NCI-H1694 (cell line): ENCODE measurements around the gene SOS2.
"Not testable (repeated sequence)": the region's sequence is repeated elsewhere in the genome, so short reads cannot be mapped to it uniquely, and the experiment has no call there.

Experiments used
- DNase-seq: peaks from one replicate; lab custom pipeline; 2025; lab: John Stamatoyannopoulos, UW

Gene SOS2

DNA sequence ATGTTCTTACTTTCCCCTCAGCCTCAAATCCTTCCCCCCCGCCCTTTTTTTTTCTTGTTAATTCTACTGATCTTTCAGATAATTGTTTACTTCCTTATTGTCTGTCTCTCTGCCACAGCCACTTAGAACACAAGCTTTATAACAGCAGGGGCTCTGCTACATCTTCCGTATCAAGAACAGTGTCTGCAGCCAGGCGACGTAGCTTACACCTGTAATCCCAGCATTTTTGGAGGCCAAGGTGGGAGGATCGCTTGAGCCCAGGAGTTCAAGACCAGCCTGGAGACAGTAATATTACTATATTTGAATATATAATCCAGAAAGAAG, 5.4 kb downstream of the SOS2 start:
- no peak for DNase-seq

DNA sequence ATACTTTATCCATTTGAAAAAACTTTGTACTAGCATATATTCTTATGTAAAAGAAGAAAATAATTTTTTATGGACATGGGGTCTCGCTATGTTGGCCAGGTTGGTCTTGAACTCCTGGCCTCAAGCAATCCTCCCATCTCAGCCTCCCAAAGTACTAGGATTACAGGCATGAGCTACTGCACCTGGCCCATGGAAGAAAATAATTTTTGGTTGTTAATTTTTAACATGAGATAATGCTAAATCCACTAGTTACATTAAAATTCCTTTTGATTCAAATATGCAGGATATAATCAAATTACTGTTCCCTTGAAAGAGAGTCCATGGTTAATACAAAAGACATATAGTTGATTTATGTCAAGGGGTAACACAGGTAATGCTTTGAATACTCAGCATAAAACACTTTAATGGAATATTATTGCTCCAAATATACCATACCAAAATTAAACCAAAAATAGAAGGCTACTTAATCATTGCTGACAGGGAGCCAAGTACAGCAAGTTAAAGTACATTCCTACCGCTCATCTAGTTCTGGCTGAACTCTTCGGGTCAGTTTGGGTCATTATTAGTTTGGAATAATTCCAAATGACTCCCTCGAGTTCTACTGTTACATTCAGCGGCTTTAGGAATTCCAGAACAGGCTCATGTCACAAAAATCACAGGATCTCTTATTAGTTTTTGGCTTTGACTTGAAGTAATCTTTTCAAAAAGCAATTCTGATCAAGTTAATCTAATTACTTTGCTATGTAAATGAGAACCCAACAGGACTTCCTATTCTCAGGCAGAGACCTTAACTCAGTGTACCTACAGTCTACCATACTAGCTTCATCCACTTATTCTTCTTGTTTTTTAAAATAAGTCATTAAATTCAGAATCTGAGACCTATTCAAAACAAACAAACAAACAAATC, 6.1 kb downstream of the SOS2 start:
- DNase-seq = no peak

DNA sequence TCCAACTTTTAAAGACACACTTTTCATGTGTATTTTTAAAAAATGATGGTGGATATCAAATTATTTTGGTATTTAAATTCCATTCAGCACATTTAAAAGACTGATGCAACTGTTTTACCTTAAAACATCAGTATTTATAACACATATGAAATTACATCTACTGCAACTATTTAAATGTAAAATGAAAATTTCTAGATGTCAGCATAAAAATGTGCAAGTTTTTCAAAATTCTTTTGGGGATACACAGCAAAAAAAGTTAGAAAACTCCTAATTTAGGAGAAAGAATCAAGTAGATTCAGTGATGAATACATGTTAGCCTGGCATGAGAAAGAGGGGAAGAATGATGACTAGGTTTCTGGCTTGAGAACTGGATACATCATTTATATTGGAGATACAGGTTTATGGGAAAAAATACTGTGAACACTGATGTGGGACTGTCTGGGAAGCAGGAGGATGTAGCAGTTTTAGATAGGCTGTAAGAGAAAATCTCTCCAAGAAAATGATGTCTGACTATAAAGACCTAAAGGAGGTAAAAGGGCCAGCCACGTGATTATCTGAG, 9.2 kb downstream of the SOS2 start:
- DNase-seq = no peak

DNA sequence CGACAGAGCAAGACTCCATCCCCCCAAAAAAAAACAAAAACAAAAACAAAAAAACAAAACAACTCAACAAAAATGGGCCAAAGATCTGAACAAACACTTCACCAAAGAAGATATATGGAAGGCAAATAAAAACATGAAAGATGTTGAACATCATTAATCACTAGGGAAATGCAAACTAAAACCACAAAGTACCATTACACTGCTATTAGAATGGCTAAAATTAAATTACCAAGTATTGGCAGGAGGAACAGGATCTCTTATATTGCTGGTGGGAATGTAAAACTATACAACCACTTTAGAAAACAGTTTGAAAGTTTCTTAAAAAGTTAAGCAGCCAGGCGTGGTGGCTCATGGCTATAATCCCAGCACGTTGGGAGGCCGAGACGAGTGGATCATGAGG, 12.9 kb downstream of the SOS2 start:
- no peak for DNase-seq

- DNase-seq = no peak
Measured at GRCh38 chr14:50215416-50215815, 16.0 kb downstream of the SOS2 start.

DNA sequence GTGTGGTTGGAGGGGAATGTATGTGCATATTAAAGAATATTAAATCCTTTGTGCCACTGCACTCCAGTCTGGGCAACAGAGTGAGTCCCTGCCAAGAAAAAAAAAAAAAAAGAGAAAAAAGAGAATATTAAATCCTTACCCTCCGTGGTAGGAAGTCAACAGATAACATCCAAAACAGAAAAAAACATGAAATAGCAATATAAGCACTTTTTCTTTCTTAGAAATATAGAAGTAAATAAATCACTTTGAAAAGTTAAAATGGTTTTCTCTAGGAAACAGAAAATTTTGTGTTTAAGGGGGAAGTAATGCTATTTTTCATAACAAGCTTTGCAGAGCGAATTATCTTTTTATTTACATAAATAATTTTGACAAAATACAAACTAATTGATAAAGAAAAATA, 17.6 kb downstream of the SOS2 start:
- no peak for DNase-seq

GRCh38 chr14:50212726-50213125, 18.7 kb downstream of the SOS2 start:
- DNase-seq = no peak

DNA sequence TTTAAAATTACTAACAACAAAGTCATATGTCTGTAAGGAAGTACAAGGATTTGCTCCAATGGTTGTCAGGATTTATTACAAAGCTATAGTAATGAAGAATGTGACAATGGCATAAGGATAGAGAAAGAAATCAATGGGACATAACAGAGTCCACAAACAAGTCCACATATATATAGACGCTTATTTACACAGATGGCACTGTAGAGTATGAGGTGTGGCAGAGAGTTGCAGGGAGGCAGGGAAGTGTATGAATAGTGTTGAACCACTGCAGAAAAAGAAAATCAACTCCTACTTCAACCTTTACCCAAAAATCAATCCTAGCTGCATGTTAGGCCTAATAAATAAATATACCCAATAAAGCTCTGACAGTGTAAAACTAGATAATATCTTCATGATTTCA, 21.3 kb downstream of the SOS2 start:
- DNase-seq = no peak

DNA sequence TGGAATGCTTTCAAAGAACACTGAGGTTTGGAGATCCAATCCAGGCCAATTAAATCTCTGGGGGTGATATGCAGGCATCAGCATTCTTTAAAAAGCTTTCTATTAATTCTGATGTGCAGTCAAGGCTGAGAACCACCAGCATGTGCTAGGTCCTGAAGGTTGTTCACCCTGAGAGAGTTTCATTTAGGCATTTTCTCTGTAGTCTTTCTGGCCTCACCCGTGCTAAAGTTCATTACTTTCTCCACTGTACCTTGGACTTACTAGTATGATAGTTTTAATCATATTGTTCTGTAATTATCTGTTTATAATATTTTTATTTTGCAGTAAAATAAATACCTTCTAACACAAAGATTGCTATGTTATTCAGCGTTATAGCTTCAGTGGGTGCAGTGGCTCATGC, 32.9 kb downstream of the SOS2 start:
- DNase-seq = no peak

GRCh38 chr14:50191499-50191898, 39.9 kb downstream of the SOS2 start:
- no peak for DNase-seq

DNA sequence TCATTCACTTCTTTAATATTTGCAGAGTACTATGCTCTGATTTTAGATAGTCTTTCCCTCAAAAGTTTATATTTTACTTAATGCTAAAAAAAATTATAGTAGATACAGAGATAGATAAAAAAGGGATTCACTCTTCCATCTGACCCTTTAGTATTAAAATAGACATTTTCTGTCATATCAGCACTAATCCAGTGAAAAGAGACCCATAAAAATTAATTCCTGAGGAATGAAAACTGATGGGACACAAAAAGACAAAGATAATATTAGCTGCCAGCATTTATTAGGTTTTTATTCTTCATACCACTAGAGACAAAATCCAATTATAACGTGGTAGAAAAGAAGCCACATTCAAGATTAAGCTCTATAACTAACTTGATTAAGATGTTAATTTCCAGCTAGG, 45.3 kb downstream of the SOS2 start:
- no peak for DNase-seq

- no peak for DNase-seq
Measured at GRCh38 chr14:50173891-50174290, 57.5 kb downstream of the SOS2 start.

GRCh38 chr14:50171895-50172294, 59.5 kb downstream of the SOS2 start:
- DNase-seq = no peak

DNA sequence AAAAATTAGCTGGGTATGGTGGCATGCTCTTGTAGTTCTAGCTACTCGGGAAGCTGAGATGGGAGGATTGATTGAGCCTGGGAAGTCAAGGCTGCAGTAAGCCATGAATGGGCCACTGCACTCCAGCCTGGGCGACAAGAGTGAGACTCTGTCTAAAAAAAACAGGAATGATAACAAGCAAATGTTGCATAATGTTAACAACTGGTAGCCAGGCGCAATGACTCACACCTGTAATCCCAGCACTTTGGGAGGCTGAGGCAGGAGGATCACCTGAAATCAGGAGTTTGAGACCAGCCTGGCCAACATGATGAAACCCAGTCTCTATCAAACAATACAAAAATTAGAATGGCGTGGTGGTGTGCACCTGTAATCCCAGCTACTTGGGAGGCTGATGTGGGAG, 64.0 kb downstream of the SOS2 start:
- not testable (repeated sequence) for DNase-seq

- DNase-seq = no peak
Measured at GRCh38 chr14:50156111-50156510, 75.3 kb downstream of the SOS2 start.

GRCh38 chr14:50148799-50149198, 82.6 kb downstream of the SOS2 start:
- no peak for DNase-seq

DNA sequence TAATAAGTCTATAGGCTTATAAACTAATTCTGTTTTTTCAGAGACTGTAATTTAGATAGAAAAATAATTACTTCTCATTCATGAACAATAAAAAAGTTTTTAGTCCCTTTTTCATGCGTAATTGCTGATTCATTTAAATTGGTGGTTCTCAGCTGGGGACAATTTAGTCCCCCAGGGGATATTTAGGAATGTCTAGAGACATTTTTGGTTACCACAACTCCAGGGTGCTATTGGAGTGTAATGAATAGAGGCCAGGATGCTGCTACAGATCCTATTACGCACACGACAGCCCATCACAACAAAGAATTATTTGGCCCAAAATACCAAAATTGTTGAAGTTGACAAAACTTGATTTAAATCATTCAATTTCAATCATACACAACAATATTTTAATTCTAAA, 92.2 kb downstream of the SOS2 start:
- DNase-seq = no peak

- no peak for DNase-seq
Measured at GRCh38 chr14:50127802-50128201, 103.6 kb downstream of the SOS2 start.

GRCh38 chr14:50123062-50123461, 108.3 kb downstream of the SOS2 start:
- no peak for DNase-seq

GRCh38 chr14:50122291-50122690, 109.1 kb downstream of the SOS2 start:
- DNase-seq = no peak

GRCh38 chr14:50121486-50121885, 109.9 kb downstream of the SOS2 start:
- no peak for DNase-seq

DNA sequence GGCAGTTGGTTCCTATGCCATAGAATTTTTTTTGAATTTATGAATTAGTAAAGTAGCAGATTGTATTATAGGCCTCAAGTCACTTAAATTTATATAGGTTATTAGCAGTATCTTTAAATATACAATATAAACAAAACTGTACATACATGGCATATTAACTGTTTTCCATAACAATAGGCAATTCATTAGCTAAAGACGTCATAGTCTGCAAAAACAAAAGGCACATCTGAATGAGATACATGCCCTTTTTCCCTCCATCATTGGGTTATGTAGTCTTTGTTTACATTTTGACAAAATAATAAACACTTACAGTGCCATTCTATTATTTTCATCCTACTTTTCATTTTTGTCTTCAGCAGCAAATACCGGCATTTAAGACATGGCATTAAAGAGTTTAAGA, 113.9 kb downstream of the SOS2 start:
- no peak for DNase-seq

DNA sequence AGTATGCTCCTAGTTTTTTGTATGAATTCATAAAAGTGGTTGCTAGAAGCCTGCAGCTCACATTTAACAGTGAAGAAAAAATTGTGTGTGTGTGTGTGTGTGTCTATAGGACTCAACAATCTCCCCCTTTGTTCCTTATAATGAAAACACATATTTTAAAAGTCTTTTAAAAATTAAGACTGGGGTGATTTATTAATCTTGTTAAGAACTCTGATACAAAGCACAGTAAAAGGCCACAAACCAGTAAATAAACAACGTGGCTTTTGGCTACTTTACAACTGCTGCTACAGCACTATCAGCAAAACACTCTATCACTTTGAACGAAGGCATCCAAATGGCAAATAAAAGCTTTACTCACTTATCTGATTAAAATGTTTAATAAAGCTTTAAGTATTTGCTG, 114.4 kb downstream of the SOS2 start:
- DNase-seq = no peak
